Trophoblast cell (in vitro differentiated cells and primary cell): ENCODE measurements around the gene TUG1.

Source experiments
- DNase-seq, 2 donors: peaks; one replicate each; pipeline ENCODE4 v3.0.0-alpha.2; 2016
- H2AFZ ChIP-seq: 2 replicates; pipeline ENCODE4 v1.6.1; 2013; ENCODE audit warnings: low read length, moderate library complexity, mild to moderate bottlenecking; ENCODE audit not compliant: insufficient read depth, poor library complexity
- H2AK5ac ChIP-seq: 2 replicates; pipeline ENCODE4 v1.6.1; 2013; ENCODE audit warnings: mild to moderate bottlenecking, low read length
- H2BK120ac ChIP-seq: 2 replicates; pipeline ENCODE4 v1.6.1; 2013; ENCODE audit warnings: low read length, mild to moderate bottlenecking, moderate library complexity; ENCODE audit not compliant: insufficient read depth, poor library complexity
- H2BK12ac ChIP-seq: 2 replicates; pipeline ENCODE4 v1.6.1; 2013; ENCODE audit warnings: mild to moderate bottlenecking, low read length, moderate library complexity
- H2BK5ac ChIP-seq: 2 replicates; pipeline ENCODE4 v1.6.1; 2013; ENCODE audit warnings: low read length, low read depth, moderate library complexity, mild to moderate bottlenecking; ENCODE audit not compliant: poor library complexity
- H3K14ac ChIP-seq: 2 replicates; pipeline ENCODE4 v1.6.1; 2013; ENCODE audit warnings: mild to moderate bottlenecking, low read length
- H3K18ac ChIP-seq: 2 replicates; pipeline ENCODE4 v1.6.1; 2013; ENCODE audit warnings: mild to moderate bottlenecking, low read length
- H3K23ac ChIP-seq: 2 replicates; pipeline ENCODE4 v1.6.1; 2013; ENCODE audit warnings: low read length
- H3K27ac ChIP-seq: 2 replicates; pipeline ENCODE4 v1.5.1; 2013; ENCODE audit warnings: low read depth, mild to moderate bottlenecking, inconsistent platforms, low read length, moderate library complexity
- H3K27me3 ChIP-seq: 2 replicates; pipeline ENCODE4 v1.6.1; 2013; ENCODE audit warnings: inconsistent platforms, mild to moderate bottlenecking, low read length, moderate library complexity; ENCODE audit not compliant: insufficient read depth
- H3K36me3 ChIP-seq, 2 experiments: 1 replicate in 1 of 2; 2 replicates in 1 of 2; pipeline ENCODE4 v1.6.1; 2013; ENCODE audit warnings: low read length in 2 of 2, mild to moderate bottlenecking in 2 of 2, moderate library complexity in 1 of 2; ENCODE audit not compliant: insufficient read depth in 2 of 2, control insufficient read depth in 1 of 2
- H3K4ac ChIP-seq: 2 replicates; pipeline ENCODE4 v1.6.1; 2013; ENCODE audit warnings: low read depth, mild to moderate bottlenecking, low read length, moderate library complexity
- H3K4me1 ChIP-seq, 2 experiments: 1 replicate in 1 of 2; 2 replicates in 1 of 2; pipeline ENCODE4 v1.6.1; 2013; ENCODE audit warnings: low read length in 2 of 2, mild to moderate bottlenecking in 2 of 2, moderate library complexity in 1 of 2; ENCODE audit not compliant: insufficient read depth in 2 of 2, control insufficient read depth in 1 of 2
- H3K4me2 ChIP-seq: 2 replicates; pipeline ENCODE4 v1.6.1; 2013; ENCODE audit warnings: inconsistent platforms, mild to moderate bottlenecking, low read length, moderate library complexity
- H3K4me3 ChIP-seq: 2 replicates; pipeline ENCODE4 v1.5.1; 2013; ENCODE audit warnings: mild to moderate bottlenecking, low read depth, low read length, inconsistent platforms
- H3K79me1 ChIP-seq: one replicate; pipeline ENCODE4 v1.6.1; 2013; ENCODE audit warnings: low read length
- H3K79me2 ChIP-seq: 2 replicates; pipeline ENCODE4 v1.6.1; 2013; ENCODE audit warnings: low read length, mild to moderate bottlenecking; ENCODE audit not compliant: control insufficient read depth, insufficient read depth, poor library complexity
- H3K9ac ChIP-seq: 2 replicates; pipeline ENCODE4 v1.6.1; 2013; ENCODE audit warnings: mild to moderate bottlenecking, low read length
- H3K9me3 ChIP-seq: 2 replicates; pipeline ENCODE4 v1.6.1; 2013; ENCODE audit warnings: low read depth, mild to moderate bottlenecking, control low read depth, inconsistent platforms, low read length; ENCODE audit not compliant: insufficient read depth
- H4K12ac ChIP-seq: 2 replicates; pipeline ENCODE4 v1.6.1; 2013; ENCODE audit warnings: low read depth, mild to moderate bottlenecking, low read length, moderate library complexity
- H4K8ac ChIP-seq: 2 replicates; pipeline ENCODE4 v1.6.1; 2013; ENCODE audit warnings: low read depth, mild to moderate bottlenecking, low read length, moderate library complexity
- H4K91ac ChIP-seq: one replicate; pipeline ENCODE4 v1.6.1; 2013; ENCODE audit warnings: low read depth, mild to moderate bottlenecking, low read length, moderate library complexity
- WGBS: extraction: QIAGEN DNeasy Blood & Tissue Kit; methylation state at CpG from one replicate; pipeline ENCODE4 v1.1.7; 2013; ENCODE audit warnings: missing lambda C conversion rate; ENCODE audit not compliant: insufficient read length, insufficient coverage; ENCODE audit errors: extremely low coverage; 5-methylcytosine and 5-hydroxymethylcytosine counted together

TUG1 gene

GRCh38 chr22:30927806-30928205 is 41.3 kb upstream of the TUG1 start:
- Histone ChIP-seq H3K4me1 (no peaks in the 10 kb centered on the region), H2AFZ (no peak overlapping the region), H3K4me3 (no peak overlapping the region), H3K79me2 (no peaks in the 10 kb centered on the region), H3K23ac (no peak overlapping the region), H2AK5ac (no peak overlapping the region), H3K4me2 (no peak overlapping the region), H3K27ac (no peak overlapping the region), H3K9me3 (peaks cover 3% of the 10 kb centered on the region), H3K18ac (no peak overlapping the region), H4K12ac (no peak overlapping the region), H2BK12ac (no peak overlapping the region), H2BK5ac (no peak overlapping the region), H3K36me3 (peaks cover 65 to 78% of the 10 kb centered on the region in 2 experiments), H3K14ac (no peak overlapping the region), H3K79me1 (no peaks in the 10 kb centered on the region), H4K8ac (no peak overlapping the region), H4K91ac (no peak overlapping the region), H3K27me3 (no peaks in the 10 kb centered on the region), H3K9ac (no peak overlapping the region), H3K4ac (no peak overlapping the region), H2BK120ac (no peak overlapping the region)
- DNase-seq: no peak
- WGBS: no CpG with 5 or more reads among the region's 10 CpGs

GRCh38 chr22:30928401-30928800 is 40.7 kb upstream of the TUG1 start:
- no peak overlapping the region for H2AK5ac ChIP-seq
- H2BK12ac ChIP-seq: no peak overlapping the region
- H2BK5ac ChIP-seq: no peak overlapping the region
- H3K79me1 ChIP-seq: no peaks in the 10 kb centered on the region
- H3K23ac ChIP-seq: no peak overlapping the region
- H4K8ac ChIP-seq: no peak overlapping the region
- H4K12ac ChIP-seq: no peak overlapping the region
- H3K27ac ChIP-seq: no peak overlapping the region
- no peak overlapping the region for H3K4me2 ChIP-seq
- no peak overlapping the region for H3K4me3 ChIP-seq
- H3K4me1 ChIP-seq: no peaks in the 10 kb centered on the region
- no peaks in the 10 kb centered on the region for H3K27me3 ChIP-seq
- no peak overlapping the region for H3K14ac ChIP-seq
- no peak overlapping the region for H2BK120ac ChIP-seq
- DNase-seq: no peak
- H4K91ac ChIP-seq: no peak overlapping the region
- WGBS: no CpG with 5 or more reads among the region's 6 CpGs
- H3K79me2 ChIP-seq: no peaks in the 10 kb centered on the region
- no peak overlapping the region for H3K4ac ChIP-seq
- no peak overlapping the region for H3K9ac ChIP-seq
- H3K9me3 ChIP-seq: no peaks in the 10 kb centered on the region
- H3K18ac ChIP-seq: no peak overlapping the region
- H3K36me3 ChIP-seq: peaks cover 71 to 79% of the 10 kb centered on the region in 2 experiments
- H2AFZ ChIP-seq: no peak overlapping the region

- no peak overlapping the region for H4K91ac ChIP-seq
- no peak overlapping the region for H3K4me3 ChIP-seq
- no peaks in the 10 kb centered on the region for H3K4me1 ChIP-seq
- no peak overlapping the region for H2BK120ac ChIP-seq
- H3K9me3 ChIP-seq: no peaks in the 10 kb centered on the region
- no peak overlapping the region for H3K18ac ChIP-seq
- H3K27ac ChIP-seq: no peak overlapping the region
- no peak overlapping the region for H3K4me2 ChIP-seq
- no peak overlapping the region for H2AFZ ChIP-seq
- H3K14ac ChIP-seq: no peak overlapping the region
- H3K4ac ChIP-seq: no peak overlapping the region
- H4K8ac ChIP-seq: no peak overlapping the region
- H3K79me1 ChIP-seq: no peaks in the 10 kb centered on the region
- H3K23ac ChIP-seq: no peak overlapping the region
- no peak overlapping the region for H2BK5ac ChIP-seq
- H2AK5ac ChIP-seq: no peak overlapping the region
- H3K36me3 ChIP-seq: peaks cover 80 to 86% of the 10 kb centered on the region in 2 experiments
- H3K79me2 ChIP-seq: no peaks in the 10 kb centered on the region
- H4K12ac ChIP-seq: no peak overlapping the region
- no peaks in the 10 kb centered on the region for H3K27me3 ChIP-seq
- WGBS: no CpG with 5 or more reads among the region's 3 CpGs
- no peak overlapping the region for H2BK12ac ChIP-seq
- DNase-seq: no peak
- no peak overlapping the region for H3K9ac ChIP-seq
Observed at GRCh38 chr22:30930228-30930627, 38.8 kb upstream of the TUG1 start.

GRCh38 chr22:30931541-30932300 is 37.3 kb upstream of the TUG1 start:
- Histone ChIP-seq H3K79me1 (no peaks in the 10 kb centered on the region), H3K27ac (no peak overlapping the region), H3K4me1 (no peaks in the 10 kb centered on the region), H3K4me3 (no peak overlapping the region), H3K9ac (no peak overlapping the region), H4K91ac (no peak overlapping the region), H2BK12ac (no peak overlapping the region), H2AFZ (no peak overlapping the region), H3K27me3 (no peaks in the 10 kb centered on the region), H3K4ac (no peak overlapping the region), H2AK5ac (no peak overlapping the region), H3K23ac (no peak overlapping the region), H4K8ac (no peak overlapping the region), H3K79me2 (no peaks in the 10 kb centered on the region), H2BK120ac (no peak overlapping the region), H3K18ac (no peak overlapping the region), H3K4me2 (no peak overlapping the region), H3K36me3 (peaks cover 73 to 80% of the 10 kb centered on the region in 2 experiments), H4K12ac (no peak overlapping the region), H2BK5ac (no peak overlapping the region), H3K14ac (no peak overlapping the region), H3K9me3 (no peaks in the 10 kb centered on the region)
- WGBS: no CpG with 5 or more reads among the region's 4 CpGs
- no peak for DNase-seq
